OCI-LY1 (cell line): Measurements from ENCODE around the gene ICAM2.

Experiments
- CTCF ChIP-seq: fragments of 200-600 bp; sonication (generic), shearing (Covaris generic); IDR thresholded peaks from 2 replicates; pipeline ENCODE4 v1.5.1; 2017; ENCODE audit warnings: mild to moderate bottlenecking, antibody characterized with exemption, low read length, moderate library complexity, mixed read lengths
- EZH2 ChIP-seq: fragments of 200-600 bp; sonication (generic), shearing (Covaris generic); IDR thresholded peaks from 2 replicates; pipeline ENCODE4 v1.8.0; 2017; ENCODE audit warnings: borderline replicate concordance, mixed run types, mild to moderate bottlenecking, antibody characterized with exemption, low read length, moderate library complexity, mixed read lengths

- TF ChIP-seq CTCF (no peak), EZH2 (no peak)
Measured at GRCh38 chr17:64037180-64037579, 16.7 kb upstream of the ICAM2 start.
